Left lung (tissue), 10 donors: ENCODE results near the gene PLPPR1. TPM values are rescaled to one million over a fixed set of nuclear protein-coding genes. Genes with fewer than 3 reads are reported as not detected.

Experiments used
- ATAC-seq: fragments of 200-7000 bp; cut with Tn5 transposase; one replicate; pipeline ENCODE4 v1.9.1; 2020; ENCODE audit warnings: moderate library complexity
- DNase-seq, 4 donors: peaks; one replicate each; pipeline ENCODE4 v3.0.0-alpha.2; 2013 to 2020
- H3K27ac ChIP-seq, 2 donors: fragments of 200-600 bp; sonication (generic) in 1 of 2; one replicate each; pipeline versions ENCODE4 v1.5.0 to v1.8.0; 2020 to 2021
- H3K27me3 ChIP-seq, 2 donors: fragments of 200-600 bp; sonication (generic) in 1 of 2; one replicate each; pipeline versions ENCODE4 v1.5.0 to v1.8.0; 2020 to 2021
- H3K36me3 ChIP-seq, 2 donors: fragments of 200-600 bp; sonication (generic) in 1 of 2; one replicate each; pipeline versions ENCODE4 v1.5.0 to v1.8.0; 2020 to 2021
- H3K4me1 ChIP-seq, 2 donors: fragments of 200-600 bp; one replicate each; pipeline ENCODE4 v1.8.0; 2021
- H3K4me3 ChIP-seq, 2 donors: fragments of 200-600 bp; sonication (generic) in 1 of 2; one replicate each; pipeline versions ENCODE4 v1.5.0 to v1.8.0; 2020 to 2021; ENCODE audit warnings: mild to moderate bottlenecking in 1 of 2
- H3K9me3 ChIP-seq, 2 donors: fragments of 200-600 bp; sonication (generic) in 1 of 2; one replicate each; pipeline versions ENCODE4 v1.5.0 to v1.8.0; 2020 to 2021
- intact Hi-C, 2 donors: fragments of 100-400 bp; cut with DNase I; formaldehyde crosslinking; loops; one replicate each; pipeline versions ENCODE4 v1.11.2 to v1.14.2; 2022
- polyA plus RNA-seq, 6 donors: library from polyadenylated mRNA; unstranded; fragments of 120-200 nt; gene quantifications; one replicate each; pipeline ENCODE4 v1.2.1, GENCODE V29; 2013; ENCODE audit not compliant: insufficient read length in 6 of 6
- total RNA-seq, 2 donors: library from RNA; stranded (reverse); fragmentation: NEBNext Ultra II Directional; extraction: Animal tissue kit (Norgen Biotek cat#: 25700); gene quantifications; one replicate each; pipeline ENCODE4 v1.2.1, GENCODE V29; 2021
- TF ChIP-seq, protein P1 (sequence below), 2 donors: fragments of 200-600 bp; sonication (generic) in 1 of 2; IDR thresholded peaks; one replicate each; pipeline versions ENCODE4 v1.5.0 to v1.8.0; 2021; ENCODE audit warnings: antibody characterized with exemption in 2 of 2
- donor health status: DM: no; HTN: yes; CAD: no.
- donor health status: DM: no; HTN: no; CAD: no.

The PLPPR1 gene
- total and polyA plus RNA-seq, 8 donors: 1.6 to 24.5 (median 21.4) TPM

GRCh38 chr9:101342595-101342994 is 314.1 kb downstream of the PLPPR1 start:
- H3K4me3 ChIP-seq: no peak overlapping the region
- no peak for DNase-seq
- intact Hi-C loops: no loop called here
- H3K27ac ChIP-seq: no peak overlapping the region
- TF ChIP-seq, protein P1, sequence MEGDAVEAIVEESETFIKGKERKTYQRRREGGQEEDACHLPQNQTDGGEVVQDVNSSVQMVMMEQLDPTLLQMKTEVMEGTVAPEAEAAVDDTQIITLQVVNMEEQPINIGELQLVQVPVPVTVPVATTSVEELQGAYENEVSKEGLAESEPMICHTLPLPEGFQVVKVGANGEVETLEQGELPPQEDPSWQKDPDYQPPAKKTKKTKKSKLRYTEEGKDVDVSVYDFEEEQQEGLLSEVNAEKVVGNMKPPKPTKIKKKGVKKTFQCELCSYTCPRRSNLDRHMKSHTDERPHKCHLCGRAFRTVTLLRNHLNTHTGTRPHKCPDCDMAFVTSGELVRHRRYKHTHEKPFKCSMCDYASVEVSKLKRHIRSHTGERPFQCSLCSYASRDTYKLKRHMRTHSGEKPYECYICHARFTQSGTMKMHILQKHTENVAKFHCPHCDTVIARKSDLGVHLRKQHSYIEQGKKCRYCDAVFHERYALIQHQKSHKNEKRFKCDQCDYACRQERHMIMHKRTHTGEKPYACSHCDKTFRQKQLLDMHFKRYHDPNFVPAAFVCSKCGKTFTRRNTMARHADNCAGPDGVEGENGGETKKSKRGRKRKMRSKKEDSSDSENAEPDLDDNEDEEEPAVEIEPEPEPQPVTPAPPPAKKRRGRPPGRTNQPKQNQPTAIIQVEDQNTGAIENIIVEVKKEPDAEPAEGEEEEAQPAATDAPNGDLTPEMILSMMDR (IDR thresholded peaks at IDR 0.05): no peak
- H3K27me3 ChIP-seq: no peaks in the 10 kb centered on the region
- peak; percentile 88 for ATAC-seq
- no peaks in the 10 kb centered on the region for H3K36me3 ChIP-seq
- no peaks in the 10 kb centered on the region for H3K4me1 ChIP-seq
- no peaks in the 10 kb centered on the region for H3K9me3 ChIP-seq

DNA sequence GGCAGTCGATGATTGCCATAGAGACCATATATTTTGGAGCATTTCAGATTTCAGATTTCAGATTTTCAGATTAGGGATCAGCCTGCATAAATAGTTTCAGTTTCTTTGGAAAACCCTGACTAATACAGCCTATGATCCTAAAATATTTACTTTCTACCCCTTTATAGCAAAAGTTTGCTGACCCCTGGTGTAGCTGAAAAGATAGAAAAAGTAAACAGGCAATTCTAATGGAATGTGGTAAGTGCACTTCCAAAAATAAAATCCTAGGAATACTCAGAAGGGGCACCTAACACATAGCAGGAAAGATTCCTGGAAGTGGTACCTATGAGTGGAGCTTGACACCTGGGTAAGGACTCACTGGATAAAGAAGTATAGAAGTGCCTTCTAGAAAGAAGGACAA is 321.8 kb downstream of the PLPPR1 start:
- no peak for DNase-seq
- no peaks in the 10 kb centered on the region for H3K27me3 ChIP-seq
- no peak overlapping the region for H3K4me3 ChIP-seq
- H3K27ac ChIP-seq: no peak overlapping the region
- no peaks in the 10 kb centered on the region for H3K4me1 ChIP-seq
- intact Hi-C loops: no loop called here
- H3K36me3 ChIP-seq: no peaks in the 10 kb centered on the region
- ATAC-seq: no peak
- no peaks in the 10 kb centered on the region for H3K9me3 ChIP-seq
- TF ChIP-seq, protein P1 (IDR thresholded peaks at IDR 0.05): no peak

- Histone ChIP-seq H3K27me3 (no peaks in the 10 kb centered on the region), H3K4me1 (no peaks in the 10 kb centered on the region), H3K4me3 (no peak overlapping the region), H3K9me3 (no peaks in the 10 kb centered on the region), H3K27ac (no peak overlapping the region), H3K36me3 (no peaks in the 10 kb centered on the region)
- no peak for DNase-seq
- intact Hi-C loops: no loop called here
- TF ChIP-seq, protein P1 (IDR thresholded peaks at IDR 0.05): no peak
- no peak for ATAC-seq
These were observed 324.5 kb downstream of the PLPPR1 start for GRCh38 chr9:101352892-101353463.

DNA sequence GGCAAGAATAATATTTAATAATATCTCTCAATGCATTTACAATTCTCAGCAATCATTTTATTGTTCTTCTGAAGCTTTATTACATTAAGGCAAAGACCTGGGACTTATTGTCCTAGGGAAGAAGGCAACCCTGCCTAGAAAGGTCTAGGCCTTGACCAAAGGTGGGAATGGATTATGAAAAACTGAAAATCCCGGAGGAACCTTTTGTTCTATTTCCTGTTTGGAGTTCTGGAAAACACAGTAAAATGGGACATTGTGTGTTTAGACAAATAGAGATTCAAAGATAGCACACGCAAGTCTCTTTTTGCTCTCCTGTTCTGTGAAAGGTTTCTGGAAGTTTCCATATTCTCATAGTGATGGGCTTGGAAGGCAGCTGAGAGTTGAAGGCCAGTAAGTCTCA is 325.2 kb downstream of the PLPPR1 start:
- intact Hi-C loops: no loop called here
- Histone ChIP-seq H3K27ac (no peak overlapping the region), H3K4me3 (no peak overlapping the region), H3K36me3 (no peaks in the 10 kb centered on the region), H3K4me1 (no peaks in the 10 kb centered on the region), H3K9me3 (no peaks in the 10 kb centered on the region), H3K27me3 (no peaks in the 10 kb centered on the region)
- no peak for DNase-seq
- ATAC-seq: no peak
- TF ChIP-seq, protein P1 (IDR thresholded peaks at IDR 0.05): no peak

GRCh38 chr9:101354143-101354764 is 325.7 kb downstream of the PLPPR1 start:
- H3K27me3 ChIP-seq: no peaks in the 10 kb centered on the region
- DNase-seq (no peak), ATAC-seq (no peak)
- no peaks in the 10 kb centered on the region for H3K9me3 ChIP-seq
- H3K4me1 ChIP-seq: no peaks in the 10 kb centered on the region
- H3K27ac ChIP-seq: no peak overlapping the region
- TF ChIP-seq, protein P1 (IDR thresholded peaks at IDR 0.05): no peak
- H3K4me3 ChIP-seq: no peak overlapping the region
- H3K36me3 ChIP-seq: no peaks in the 10 kb centered on the region
- intact Hi-C loops: no loop called here
